HG03039 (cell line): Measurements from ENCODE around the gene ARMC5.
"Not testable (repeated sequence)": the region's sequence is repeated elsewhere in the genome, so short reads cannot be mapped to it uniquely, and the experiment has no call there.

Experiments used
- ATAC-seq: cut with Tn5 transposase; IDR thresholded peaks from one replicate; pipeline ENCODE4 v1.9.1; 2021; ENCODE audit warnings: mild to moderate bottlenecking, moderate library complexity; ENCODE audit not compliant: unreplicated experiment

Gene ARMC5

GRCh38 chr16:31493506-31494125, 34.3 kb downstream of the ARMC5 start:
- no peak for ATAC-seq

GRCh38 chr16:31496670-31497069, 37.4 kb downstream of the ARMC5 start:
- no peak for ATAC-seq

- ATAC-seq, result no peak
These were observed 39.2 kb downstream of the ARMC5 start for GRCh38 chr16:31498493-31498892.

GRCh38 chr16:31499928-31500327, 40.6 kb downstream of the ARMC5 start:
- ATAC-seq, result no peak

GRCh38 chr16:31501226-31501965, 42.1 kb downstream of the ARMC5 start:
- no peak for ATAC-seq

GRCh38 chr16:31501966-31502348, 42.7 kb downstream of the ARMC5 start:
- ATAC-seq, result no peak

GRCh38 chr16:31502981-31503380, 43.7 kb downstream of the ARMC5 start:
- ATAC-seq, result no peak

- ATAC-seq, result not testable (repeated sequence)
These were observed 44.3 kb downstream of the ARMC5 start for GRCh38 chr16:31503555-31503954.

GRCh38 chr16:31504159-31504558, 44.9 kb downstream of the ARMC5 start:
- no peak for ATAC-seq

- ATAC-seq, result peak; percentile 45
These were observed 46.2 kb downstream of the ARMC5 start for GRCh38 chr16:31505483-31505882.

- no peak for ATAC-seq
These were observed 48.3 kb downstream of the ARMC5 start for GRCh38 chr16:31507617-31507928.

- peak; percentile 88 for ATAC-seq
These were observed 48.8 kb downstream of the ARMC5 start, which contains the start of gene RUSF1 for GRCh38 chr16:31507929-31508705. Gene RUSF1 (minus strand): TSS chr16:31508391. CDS start chr16:31508373, 18 bp downstream.

GRCh38 chr16:31508706-31509195, 49.5 kb downstream of the ARMC5 start:
- no peak for ATAC-seq

- no peak for ATAC-seq
These were observed 53.8 kb downstream of the ARMC5 start for GRCh38 chr16:31513126-31513525.

GRCh38 chr16:31513884-31514283, 54.6 kb downstream of the ARMC5 start:
- no peak for ATAC-seq
